Measurements from ENCODE around the gene NAGLU. TPM values are rescaled to one million over a fixed set of nuclear protein-coding genes. Genes with fewer than 3 reads are reported as not detected.

Gene NAGLU
- total and polyA plus RNA-seq, 2 experiments from 2014 or later = 12.0 to 31.2 TPM

DNA sequence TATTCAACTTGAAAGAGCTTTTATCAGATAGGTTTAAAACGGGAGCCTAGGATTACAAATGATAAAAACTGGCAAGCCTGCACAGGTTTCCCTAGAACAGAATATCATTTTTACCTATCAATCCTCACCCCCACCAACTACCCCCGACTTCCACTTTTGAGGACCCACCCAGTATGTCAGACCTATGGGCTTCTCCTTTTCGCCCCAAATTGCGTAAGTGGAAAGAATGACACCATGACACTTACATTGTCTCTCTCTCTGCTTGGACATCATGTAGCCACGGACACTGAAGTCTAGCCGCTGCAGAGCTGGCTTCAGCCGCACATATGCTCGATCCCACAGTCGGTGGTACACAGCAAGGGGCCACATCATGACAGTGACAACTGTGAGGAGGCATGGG, 48.8 kb downstream of the NAGLU start (continued):
- TF ChIP-seq, protein P1, sequence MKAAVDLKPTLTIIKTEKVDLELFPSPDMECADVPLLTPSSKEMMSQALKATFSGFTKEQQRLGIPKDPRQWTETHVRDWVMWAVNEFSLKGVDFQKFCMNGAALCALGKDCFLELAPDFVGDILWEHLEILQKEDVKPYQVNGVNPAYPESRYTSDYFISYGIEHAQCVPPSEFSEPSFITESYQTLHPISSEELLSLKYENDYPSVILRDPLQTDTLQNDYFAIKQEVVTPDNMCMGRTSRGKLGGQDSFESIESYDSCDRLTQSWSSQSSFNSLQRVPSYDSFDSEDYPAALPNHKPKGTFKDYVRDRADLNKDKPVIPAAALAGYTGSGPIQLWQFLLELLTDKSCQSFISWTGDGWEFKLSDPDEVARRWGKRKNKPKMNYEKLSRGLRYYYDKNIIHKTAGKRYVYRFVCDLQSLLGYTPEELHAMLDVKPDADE (IDR thresholded peaks at IDR 0.05) = no peak
- TF ChIP-seq EZH2 (IDR thresholded peaks at IDR 0.05; ENCODE audit: low read depth, unreplicated experiment) (no peak), ZNF114 (CRISPR knock-in tag; IDR thresholded peaks at IDR 0.05) (no peak), CTCF (conservative IDR thresholded peaks at IDR 0.05; ENCODE audit: low read depth in 2 of 2) (no peak), EZH2phosphoT487 (IDR thresholded peaks at IDR 0.05; ENCODE audit: unreplicated experiment) (no peak)
- TF ChIP-seq, protein P2, sequence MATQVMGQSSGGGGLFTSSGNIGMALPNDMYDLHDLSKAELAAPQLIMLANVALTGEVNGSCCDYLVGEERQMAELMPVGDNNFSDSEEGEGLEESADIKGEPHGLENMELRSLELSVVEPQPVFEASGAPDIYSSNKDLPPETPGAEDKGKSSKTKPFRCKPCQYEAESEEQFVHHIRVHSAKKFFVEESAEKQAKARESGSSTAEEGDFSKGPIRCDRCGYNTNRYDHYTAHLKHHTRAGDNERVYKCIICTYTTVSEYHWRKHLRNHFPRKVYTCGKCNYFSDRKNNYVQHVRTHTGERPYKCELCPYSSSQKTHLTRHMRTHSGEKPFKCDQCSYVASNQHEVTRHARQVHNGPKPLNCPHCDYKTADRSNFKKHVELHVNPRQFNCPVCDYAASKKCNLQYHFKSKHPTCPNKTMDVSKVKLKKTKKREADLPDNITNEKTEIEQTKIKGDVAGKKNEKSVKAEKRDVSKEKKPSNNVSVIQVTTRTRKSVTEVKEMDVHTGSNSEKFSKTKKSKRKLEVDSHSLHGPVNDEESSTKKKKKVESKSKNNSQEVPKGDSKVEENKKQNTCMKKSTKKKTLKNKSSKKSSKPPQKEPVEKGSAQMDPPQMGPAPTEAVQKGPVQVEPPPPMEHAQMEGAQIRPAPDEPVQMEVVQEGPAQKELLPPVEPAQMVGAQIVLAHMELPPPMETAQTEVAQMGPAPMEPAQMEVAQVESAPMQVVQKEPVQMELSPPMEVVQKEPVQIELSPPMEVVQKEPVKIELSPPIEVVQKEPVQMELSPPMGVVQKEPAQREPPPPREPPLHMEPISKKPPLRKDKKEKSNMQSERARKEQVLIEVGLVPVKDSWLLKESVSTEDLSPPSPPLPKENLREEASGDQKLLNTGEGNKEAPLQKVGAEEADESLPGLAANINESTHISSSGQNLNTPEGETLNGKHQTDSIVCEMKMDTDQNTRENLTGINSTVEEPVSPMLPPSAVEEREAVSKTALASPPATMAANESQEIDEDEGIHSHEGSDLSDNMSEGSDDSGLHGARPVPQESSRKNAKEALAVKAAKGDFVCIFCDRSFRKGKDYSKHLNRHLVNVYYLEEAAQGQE (IDR thresholded peaks at IDR 0.05; ENCODE audit: unreplicated experiment) = no peak

- ATAC-seq = no peak
- Mint-ChIP-seq H3K27ac (no peak overlapping the region), H3K4me3 (no peak overlapping the region), H3K4me1 (no peaks in the 10 kb centered on the region), H3K36me3 (ENCODE audit: low read depth) (peaks cover 61% of the 10 kb centered on the region), H3K27me3 (ENCODE audit: insufficient read depth, low read depth, poor library complexity) (peaks cover 5% of the 10 kb centered on the region), H3K9me3 (no peaks in the 10 kb centered on the region)
- H3K9me2 ChIP-seq (ENCODE audit: insufficient read depth) = no peaks in the 10 kb centered on the region
- no peaks in the 10 kb centered on the region for H3K27me3 ChIP-seq (ENCODE audit: insufficient read depth)
- H3K27ac ChIP-seq (ENCODE audit: low read depth) = no peak overlapping the region
- peaks cover 29% of the 10 kb centered on the region for H3K36me3 ChIP-seq (ENCODE audit: insufficient read depth)
- 0 out of 2 replicates have a peak, but pooled peaks cover 4% of the 10 kb centered on the region for H4K20me1 ChIP-seq (replicated peaks; ENCODE audit: insufficient read depth)
- no peaks in the 10 kb centered on the region for H3F3A ChIP-seq (replicated peaks; ENCODE audit: low read depth)
- H3K79me2 ChIP-seq (replicated peaks; ENCODE audit: insufficient read depth) = no peaks in the 10 kb centered on the region
- no peak overlapping the region for H3K4me3 ChIP-seq
- H3K4me1 ChIP-seq (ENCODE audit: insufficient read depth) = no peaks in the 10 kb centered on the region
- H3K4me2 ChIP-seq = no peak overlapping the region
- no peak for TF ChIP-seq ZNF331 (CRISPR knock-in tag; IDR thresholded peaks at IDR 0.05; ENCODE audit: low read depth)
- TF ChIP-seq EZH2 (IDR thresholded peaks at IDR 0.05; ENCODE audit: low read depth, unreplicated experiment) = no peak
- no peak for TF ChIP-seq ZNF114 (CRISPR knock-in tag; IDR thresholded peaks at IDR 0.05)
- no peak for TF ChIP-seq CREB1 (CRISPR knock-in tag; IDR thresholded peaks at IDR 0.05; ENCODE audit: low read depth)
- TF ChIP-seq JUNB (IDR thresholded peaks at IDR 0.05; ENCODE audit: unreplicated experiment) = no peak
- TF ChIP-seq ZNF462 (CRISPR knock-in tag; IDR thresholded peaks at IDR 0.05) = no peak
- TF ChIP-seq, protein P1 (IDR thresholded peaks at IDR 0.05) = no peak
- H2AFZ ChIP-seq = no peak overlapping the region
- no peak for DNase-seq (ENCODE audit: low spot score)
Observed at GRCh38 chr17:42585353-42585752, 49.3 kb downstream of the NAGLU start.
